Breast epithelium (tissue), 4 donors: ENCODE data around the gene PRPF4. TPM values are rescaled to one million over a fixed set of nuclear protein-coding genes. Genes with fewer than 3 reads are reported as not detected.
A peak's percentile ranks its signal among the peaks of the same experiment; 100 is the strongest.
"Not testable (repeated sequence)": the region's sequence is repeated elsewhere in the genome, so short reads cannot be mapped to it uniquely, and the experiment has no call there.

Experiments used
- DNase-seq, 2 donors: peaks; one replicate each; pipeline ENCODE4 v3.0.0-alpha.2; 2019; ENCODE audit warnings: low spot score in 2 of 2
- H3K27ac ChIP-seq, 2 donors: fragments of 200-600 bp; sonication (generic) in 1 of 2; one replicate each; pipeline ENCODE4 v1.5.1; 2016 to 2019; ENCODE audit warnings: mild to moderate bottlenecking in 1 of 2
- H3K27me3 ChIP-seq, 2 donors: fragments of 200-600 bp; sonication (generic) in 1 of 2; one replicate each; pipeline versions ENCODE4 v1.5.1 to v1.6.0; 2017 to 2019; ENCODE audit warnings: control low read depth in 1 of 2, mild to moderate bottlenecking in 1 of 2
- H3K36me3 ChIP-seq: fragments of 200-600 bp; one replicate; pipeline ENCODE4 v1.5.1; 2019
- H3K4me1 ChIP-seq, 2 donors: fragments of 200-600 bp; sonication (generic); one replicate each; pipeline ENCODE4 v1.5.1; 2016 to 2019; ENCODE audit warnings: control low read depth in 1 of 2
- H3K4me3 ChIP-seq, 3 donors: fragments of 200-600 bp; sonication (generic); 1 replicate in 2 of 3; 2 replicates in 1 of 3; pipeline ENCODE4 v1.5.1; 2016 to 2019; ENCODE audit warnings: mild to moderate bottlenecking in 3 of 3, moderate library complexity in 2 of 3
- H3K9me3 ChIP-seq, 2 donors: fragments of 200-600 bp; sonication (generic) in 1 of 2; one replicate each; pipeline ENCODE4 v1.5.1; 2016 to 2019; ENCODE audit warnings: control low read depth in 1 of 2
- POLR2A ChIP-seq: fragments of 450-650 bp; IDR thresholded peaks from one replicate; pipeline ENCODE4 v1.6.1; 2016; ENCODE audit warnings: antibody characterized with exemption, mild to moderate bottlenecking, moderate library complexity
- POLR2AphosphoS5 ChIP-seq, 3 donors: sonication (generic); formaldehyde crosslinking; IDR thresholded peaks; one replicate each; pipeline ENCODE4 v1.6.1; 2017; ENCODE audit warnings: antibody characterized with exemption in 3 of 3
- intact Hi-C: fragments of 100-400 bp; cut with DNase I; formaldehyde crosslinking; loops from one replicate; pipeline ENCODE4 v1.15.1; 2023; ENCODE audit warnings: low total_unique reads
- total RNA-seq, 3 donors: library from RNA; depleted of rRNA; stranded (reverse); fragments of >200 nt; gene quantifications; one replicate each; pipeline ENCODE4 v1.1.0, GENCODE V29; 2016
- TF ChIP-seq, protein P1 (sequence below), 3 donors: fragments of 450-650 bp; IDR thresholded peaks; one replicate each; pipeline ENCODE4 v1.5.1; 2016 to 2017; ENCODE audit warnings: antibody characterized with exemption in 3 of 3, mild to moderate bottlenecking in 3 of 3, moderate library complexity in 3 of 3

PRPF4 gene
- total RNA-seq = 10 to 100 TPM; 14.2 to 23.1 (median 18.4) TPM

DNA sequence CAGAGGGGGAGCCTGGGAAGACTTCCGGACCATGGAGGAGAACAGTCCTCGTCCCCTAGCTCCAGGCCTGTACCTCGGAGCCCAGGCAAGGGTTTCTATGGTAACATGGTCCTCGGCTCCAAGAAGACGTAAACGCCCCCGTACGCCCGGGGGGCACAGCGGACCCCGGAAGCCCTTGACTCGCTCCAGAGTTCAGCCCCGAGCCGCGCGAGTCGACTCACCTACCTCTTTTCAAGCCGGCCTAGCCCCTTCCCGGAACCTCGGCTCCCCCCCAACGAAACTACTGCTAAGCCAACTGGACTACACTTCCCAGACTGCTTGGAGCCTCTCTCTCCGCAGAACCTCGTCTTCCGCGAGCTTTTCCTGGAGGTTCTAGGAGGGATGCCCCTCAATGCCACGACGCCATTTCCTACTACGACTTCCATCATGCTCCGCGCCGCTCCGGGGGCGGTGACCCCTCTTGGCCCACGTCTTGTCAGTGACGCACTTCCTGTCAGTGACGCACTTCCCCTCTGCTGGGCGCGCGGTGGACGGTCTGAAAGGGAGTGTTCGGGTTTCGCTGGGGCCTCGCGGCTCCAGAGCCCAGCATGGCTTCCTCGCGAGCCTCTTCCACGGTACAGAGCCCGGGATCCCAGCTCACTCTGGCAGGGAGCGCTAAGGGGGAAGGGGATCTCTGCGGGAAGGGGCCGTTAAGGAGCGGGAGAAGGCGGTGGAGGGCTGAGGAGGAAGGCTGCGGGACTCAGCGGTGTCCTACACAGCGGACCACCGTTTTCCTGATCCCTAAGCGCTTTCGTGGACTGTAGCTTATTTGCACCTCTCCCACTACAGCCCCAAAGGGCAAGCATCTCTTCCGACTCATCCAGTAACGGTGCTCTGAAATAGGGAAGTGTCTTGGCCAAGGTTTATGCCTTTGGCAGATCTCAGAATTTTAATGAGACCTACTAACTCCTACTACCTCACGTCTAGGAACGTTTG, at the start of gene PRPF4, which contains the start of gene CDC26:
Gene PRPF4 (plus strand): TSS at position 502 of the 975 bp plus-strand sequence. CDS start 86 bp downstream, at position 588.
Gene CDC26 (minus strand): TSS at position 416 of the 975 bp plus-strand sequence. CDS start 3,065 bp downstream, outside the sequence.
- intact Hi-C loops = no loop called here
- Histone ChIP-seq H3K27ac (peak within 1 kb of the TSS; percentile 96), H3K4me3 (peak within 1 kb of the TSS; percentile 78 to 91 (median 78)), H3K9me3 (no peaks in the 10 kb centered on the region), H3K27me3 (no peaks in the 10 kb centered on the region), H3K36me3 (no peaks in the 10 kb centered on the region), H3K4me1 (no peaks in the 10 kb centered on the region)
- DNase-seq = peak; percentile 96 to 97
- peak; percentile 89 for TF ChIP-seq POLR2A
- TF ChIP-seq, protein P1, sequence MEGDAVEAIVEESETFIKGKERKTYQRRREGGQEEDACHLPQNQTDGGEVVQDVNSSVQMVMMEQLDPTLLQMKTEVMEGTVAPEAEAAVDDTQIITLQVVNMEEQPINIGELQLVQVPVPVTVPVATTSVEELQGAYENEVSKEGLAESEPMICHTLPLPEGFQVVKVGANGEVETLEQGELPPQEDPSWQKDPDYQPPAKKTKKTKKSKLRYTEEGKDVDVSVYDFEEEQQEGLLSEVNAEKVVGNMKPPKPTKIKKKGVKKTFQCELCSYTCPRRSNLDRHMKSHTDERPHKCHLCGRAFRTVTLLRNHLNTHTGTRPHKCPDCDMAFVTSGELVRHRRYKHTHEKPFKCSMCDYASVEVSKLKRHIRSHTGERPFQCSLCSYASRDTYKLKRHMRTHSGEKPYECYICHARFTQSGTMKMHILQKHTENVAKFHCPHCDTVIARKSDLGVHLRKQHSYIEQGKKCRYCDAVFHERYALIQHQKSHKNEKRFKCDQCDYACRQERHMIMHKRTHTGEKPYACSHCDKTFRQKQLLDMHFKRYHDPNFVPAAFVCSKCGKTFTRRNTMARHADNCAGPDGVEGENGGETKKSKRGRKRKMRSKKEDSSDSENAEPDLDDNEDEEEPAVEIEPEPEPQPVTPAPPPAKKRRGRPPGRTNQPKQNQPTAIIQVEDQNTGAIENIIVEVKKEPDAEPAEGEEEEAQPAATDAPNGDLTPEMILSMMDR (IDR thresholded peaks at IDR 0.05) = no peak
- peak; percentile 97 to 99 (median 98) for TF ChIP-seq POLR2AphosphoS5 (IDR thresholded peaks at IDR 0.05)

DNA sequence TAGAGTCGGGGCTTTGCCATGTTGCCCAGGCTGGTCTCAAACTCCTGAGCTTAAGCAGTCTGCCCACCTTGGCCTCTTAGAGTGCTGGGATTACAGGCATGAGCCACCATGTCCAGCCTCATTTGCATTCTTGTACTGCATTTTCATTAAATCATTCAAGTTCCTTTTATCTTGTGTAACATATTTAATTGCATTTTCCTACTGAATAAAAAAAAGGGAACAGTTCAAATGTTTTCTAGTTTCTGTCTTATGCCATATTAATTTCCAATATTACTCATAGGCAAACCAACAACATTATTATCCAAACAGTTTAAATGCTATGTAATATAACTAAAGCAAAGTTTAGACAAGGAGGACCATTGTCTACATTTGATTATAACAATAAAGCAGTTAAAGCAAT, 48.0 kb upstream of the PRPF4 start:
- no peaks in the 10 kb centered on the region for H3K27me3 ChIP-seq
- no peaks in the 10 kb centered on the region for H3K36me3 ChIP-seq
- intact Hi-C loops = no loop called here
- no peaks in the 10 kb centered on the region for H3K9me3 ChIP-seq
- H3K4me3 ChIP-seq = no peak overlapping the region
- DNase-seq = no peak
- TF ChIP-seq, protein P1 (IDR thresholded peaks at IDR 0.05) = no peak
- TF ChIP-seq POLR2AphosphoS5 (IDR thresholded peaks at IDR 0.05) (no peak), POLR2A (no peak)
- peaks cover 0 to 2% of the 10 kb centered on the region in 2 donors for H3K4me1 ChIP-seq
- no peak overlapping the region for H3K27ac ChIP-seq

DNA sequence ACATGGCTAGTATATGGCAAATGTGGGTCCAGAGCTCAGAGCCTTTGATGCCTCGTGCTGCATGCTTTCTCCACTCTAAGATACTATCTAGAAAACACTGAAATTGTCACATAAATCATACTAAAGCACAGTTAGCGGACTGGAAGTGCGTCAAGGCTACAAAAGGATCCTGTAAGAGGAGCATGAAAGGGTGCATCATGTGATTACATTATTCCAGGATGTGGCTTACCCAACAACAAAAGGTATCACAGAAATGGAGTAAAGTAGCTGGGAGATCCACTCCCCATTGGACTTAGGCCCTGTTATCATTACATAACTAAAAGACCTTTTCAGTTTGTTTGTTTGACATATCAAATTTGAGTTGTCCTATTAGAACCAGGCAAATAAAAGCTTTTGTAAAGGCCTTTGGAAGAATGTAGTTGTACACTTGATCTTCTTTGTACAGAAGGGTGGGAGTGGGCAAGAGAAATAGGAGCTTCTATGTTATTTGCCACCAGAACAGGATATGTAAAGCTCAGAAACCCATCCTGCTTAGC, 47.3 kb upstream of the PRPF4 start:
- no peaks in the 10 kb centered on the region for H3K36me3 ChIP-seq
- no peak for DNase-seq
- TF ChIP-seq, protein P1 (IDR thresholded peaks at IDR 0.05) = no peak
- TF ChIP-seq POLR2AphosphoS5 (IDR thresholded peaks at IDR 0.05) = no peak
- no peak for TF ChIP-seq POLR2A
- H3K4me1 ChIP-seq = peaks cover 0 to 6% of the 10 kb centered on the region in 2 donors
- H3K27ac ChIP-seq = no peak overlapping the region
- no peaks in the 10 kb centered on the region for H3K27me3 ChIP-seq
- intact Hi-C loops = no loop called here
- no peak overlapping the region for H3K4me3 ChIP-seq
- H3K9me3 ChIP-seq = no peaks in the 10 kb centered on the region

DNA sequence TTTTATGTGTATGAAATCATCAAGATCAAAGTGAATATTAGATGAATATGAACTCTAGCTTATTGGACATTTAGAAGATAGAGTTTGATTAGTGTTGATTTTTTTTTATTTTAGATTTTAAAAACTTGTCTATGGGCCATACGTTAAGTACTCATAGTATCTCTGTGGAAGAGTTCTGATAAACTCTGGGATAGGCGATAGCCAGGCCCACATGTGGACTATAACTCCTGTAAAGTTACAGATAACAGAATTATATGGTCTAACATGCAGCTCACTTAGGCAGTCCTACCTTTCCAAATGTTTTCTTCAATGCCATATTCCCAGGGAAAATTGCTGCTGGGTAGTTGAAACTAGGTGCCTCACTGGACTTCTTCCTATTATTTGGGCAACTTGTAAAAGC, 43.8 kb upstream of the PRPF4 start:
- TF ChIP-seq POLR2A (no peak), POLR2AphosphoS5 (IDR thresholded peaks at IDR 0.05) (no peak)
- TF ChIP-seq, protein P1 (IDR thresholded peaks at IDR 0.05) = no peak
- H3K4me1 ChIP-seq = peaks cover 0 to 6% of the 10 kb centered on the region in 2 donors

DNA sequence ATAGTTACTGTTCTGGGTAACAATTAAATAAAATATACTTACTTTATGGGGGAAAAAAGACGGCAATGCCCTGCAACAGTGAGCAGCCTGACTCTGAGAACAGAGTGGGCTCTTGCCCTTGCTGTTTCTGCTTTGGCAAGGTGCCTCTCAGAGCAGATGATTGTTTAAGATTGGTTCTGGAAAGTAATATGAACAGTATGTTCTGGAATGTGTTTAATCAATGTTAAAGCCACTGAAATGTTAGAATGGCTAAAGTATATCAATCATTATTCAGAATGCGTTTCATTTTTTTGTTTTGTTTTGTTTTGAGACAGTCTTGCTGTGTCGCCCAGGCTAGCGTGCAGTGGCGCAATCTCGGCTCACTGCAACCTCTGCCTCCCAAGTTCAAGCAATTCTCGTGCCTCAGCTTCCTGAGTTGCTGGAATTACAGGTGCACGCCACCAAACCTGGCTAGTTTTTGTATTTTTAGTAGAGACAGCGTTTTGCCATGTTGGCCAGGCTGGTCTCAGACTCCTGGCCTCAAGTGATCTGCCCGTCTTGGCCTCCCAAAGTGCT, 39.7 kb upstream of the PRPF4 start:
- H3K9me3 ChIP-seq, DNase-seq, H3K36me3 ChIP-seq, H3K4me3 ChIP-seq, intact Hi-C loops, H3K4me1 ChIP-seq, H3K27me3 ChIP-seq: not testable (repeated sequence)
- H3K27ac ChIP-seq = peak overlapping the region in 1 of 2 donors; percentile 4

More for the DNA sequence above, 43.8 kb upstream of the PRPF4 start:
- H3K27ac ChIP-seq = no peak overlapping the region
- H3K4me3 ChIP-seq = no peak overlapping the region
- no peaks in the 10 kb centered on the region for H3K27me3 ChIP-seq
- no peak for DNase-seq
- no peaks in the 10 kb centered on the region for H3K36me3 ChIP-seq
- no peaks in the 10 kb centered on the region for H3K9me3 ChIP-seq
- intact Hi-C loops = no loop called here
